SK-N-SH treated with all-trans-retinoic acid at 6 μM for 48 hours (cell line): ENCODE results near the gene ALAS1.
"Not testable (repeated sequence)": the region's sequence is repeated elsewhere in the genome, so short reads cannot be mapped to it uniquely, and the experiment has no call there.

ENCODE experiments used
- ATAC-seq: fragments of 200-7000 bp; cut with Tn5 transposase; 3 replicates; pipeline ENCODE4 v1.9.1; 2020; ENCODE audit warnings: mild to moderate bottlenecking, moderate library complexity
- ARNTL ChIP-seq: fragments of 450-650 bp; formaldehyde crosslinking; IDR thresholded peaks from 2 replicates; pipeline ENCODE4 v1.5.0; 2020; ENCODE audit warnings: low read depth, mild to moderate bottlenecking, moderate library complexity, borderline replicate concordance
- BACH2 ChIP-seq: fragments of 250-450 bp; sonication (Bioruptor Pico); IDR thresholded peaks from 2 replicates; pipeline ENCODE4 v1.9.0; 2021; ENCODE audit warnings: mild to moderate bottlenecking, borderline replicate concordance
- CSDC2 ChIP-seq: fragments of 250-450 bp; sonication (Bioruptor Pico); IDR thresholded peaks from 2 replicates; pipeline ENCODE4 v1.5.0; 2020; ENCODE audit warnings: mild to moderate bottlenecking, moderate library complexity
- ESRRG ChIP-seq: fragments of 250-450 bp; sonication (Bioruptor Pico); IDR thresholded peaks from 2 replicates; pipeline ENCODE4 v1.6.1; 2021; ENCODE audit warnings: mild to moderate bottlenecking
- GLIS3 ChIP-seq: fragments of 250-450 bp; sonication (Bioruptor Pico); IDR thresholded peaks from 2 replicates; pipeline ENCODE4 v1.5.0; 2020; ENCODE audit warnings: mild to moderate bottlenecking, moderate library complexity
- ISL1 ChIP-seq: fragments of 250-450 bp; sonication (Bioruptor Pico); IDR thresholded peaks from 2 replicates; pipeline ENCODE4 v2.1.2; 2022; ENCODE audit warnings: mild to moderate bottlenecking, moderate library complexity
- OSR1 ChIP-seq: fragments of 250-450 bp; sonication (Bioruptor Pico); IDR thresholded peaks from 2 replicates; pipeline ENCODE4 v1.8.0; 2022; ENCODE audit warnings: moderate library complexity, mild to moderate bottlenecking, inconsistent platforms
- PPARA ChIP-seq: fragments of 250-450 bp; sonication (Bioruptor Pico); IDR thresholded peaks from 2 replicates; pipeline ENCODE4 v1.5.0; 2020; ENCODE audit warnings: mild to moderate bottlenecking, borderline replicate concordance
- RARB ChIP-seq: fragments of 250-450 bp; sonication (Bioruptor Pico); IDR thresholded peaks from 2 replicates; pipeline ENCODE4 v1.8.0; 2021; ENCODE audit warnings: mild to moderate bottlenecking, moderate library complexity
- SNAI2 ChIP-seq: fragments of 250-450 bp; sonication (Bioruptor Pico); IDR thresholded peaks from 2 replicates; pipeline ENCODE4 v1.5.0; 2020; ENCODE audit warnings: mild to moderate bottlenecking, moderate library complexity
- TCF4 ChIP-seq: fragments of 250-450 bp; sonication (Bioruptor Pico); IDR thresholded peaks from 2 replicates; pipeline ENCODE4 v1.8.0; 2021; ENCODE audit warnings: mild to moderate bottlenecking, moderate library complexity, borderline replicate concordance
- TOX ChIP-seq: fragments of 250-450 bp; sonication (Bioruptor Pico); IDR thresholded peaks from 2 replicates; pipeline ENCODE4 v1.8.0; 2021; ENCODE audit warnings: mild to moderate bottlenecking, moderate library complexity, borderline replicate concordance
- ZC3H10 ChIP-seq: fragments of 250-450 bp; sonication (Bioruptor Pico); IDR thresholded peaks from 2 replicates; pipeline ENCODE4 v1.5.1; 2021; ENCODE audit warnings: mild to moderate bottlenecking, moderate library complexity
- ZFP3 ChIP-seq: fragments of 250-450 bp; sonication (Bioruptor Pico); IDR thresholded peaks from 2 replicates; pipeline ENCODE4 v1.5.0; 2020; ENCODE audit warnings: mild to moderate bottlenecking, moderate library complexity
- ZFP30 ChIP-seq: fragments of 450-650 bp; formaldehyde crosslinking; IDR thresholded peaks from 2 replicates; pipeline ENCODE4 v1.5.0; 2022; ENCODE audit warnings: mild to moderate bottlenecking, moderate library complexity
- ZNF70 ChIP-seq: fragments of 450-650 bp; formaldehyde crosslinking; IDR thresholded peaks from 2 replicates; pipeline ENCODE4 v1.5.0; 2020; ENCODE audit warnings: mild to moderate bottlenecking, moderate library complexity
- ZNF8 ChIP-seq: fragments of 450-650 bp; formaldehyde crosslinking; IDR thresholded peaks from 2 replicates; pipeline ENCODE4 v1.5.0; 2020; ENCODE audit warnings: mild to moderate bottlenecking, moderate library complexity
- TF ChIP-seq, protein P1 (sequence below): fragments of 250-450 bp; sonication (Bioruptor Pico); IDR thresholded peaks from 2 replicates; pipeline ENCODE4 v1.5.1; 2020; ENCODE audit warnings: low read depth, mild to moderate bottlenecking, moderate library complexity
- TF ChIP-seq, protein P2 (sequence below): fragments of 250-450 bp; sonication (Bioruptor Pico); IDR thresholded peaks from 2 replicates; pipeline ENCODE4 v1.5.1; 2021; ENCODE audit warnings: mild to moderate bottlenecking, moderate library complexity
- TF ChIP-seq, protein P3 (sequence below): fragments of 250-450 bp; sonication (Bioruptor Pico); IDR thresholded peaks from 2 replicates; pipeline ENCODE4 v1.8.0; 2020; ENCODE audit warnings: mild to moderate bottlenecking, moderate library complexity, borderline replicate concordance
- TF ChIP-seq, protein P4 (sequence below): fragments of 250-450 bp; sonication (Bioruptor Pico); IDR thresholded peaks from 2 replicates; pipeline ENCODE4 v1.5.0; 2020; ENCODE audit warnings: mild to moderate bottlenecking, moderate library complexity

Gene ALAS1

DNA sequence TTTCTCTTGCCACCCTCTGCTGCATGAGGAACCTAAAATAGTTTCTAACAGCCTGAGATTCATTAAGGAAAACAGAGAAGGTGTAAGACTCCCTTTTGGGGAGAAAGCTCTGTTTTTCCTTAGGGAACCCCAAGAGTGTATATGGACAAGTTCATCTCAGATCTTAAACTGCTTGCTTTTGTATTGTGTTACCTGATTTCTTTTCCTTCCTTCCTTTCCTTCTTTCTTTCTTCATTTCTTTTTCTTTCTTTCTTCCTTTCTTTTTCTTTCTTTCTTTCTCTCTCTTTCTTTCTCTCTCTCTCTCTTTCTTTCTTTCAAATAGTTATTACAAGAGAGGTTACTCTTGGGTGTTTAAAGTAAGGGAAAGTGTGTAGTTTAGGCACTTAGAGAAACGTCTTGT lies 38.5 kb upstream of the ALAS1 start:
- ATAC-seq = no peak
- no peak for TF ChIP-seq ZC3H10 (CRISPR knock-in tag)
- TF ChIP-seq ARNTL (CRISPR knock-in tag) = no peak
- TF ChIP-seq, protein P1, sequence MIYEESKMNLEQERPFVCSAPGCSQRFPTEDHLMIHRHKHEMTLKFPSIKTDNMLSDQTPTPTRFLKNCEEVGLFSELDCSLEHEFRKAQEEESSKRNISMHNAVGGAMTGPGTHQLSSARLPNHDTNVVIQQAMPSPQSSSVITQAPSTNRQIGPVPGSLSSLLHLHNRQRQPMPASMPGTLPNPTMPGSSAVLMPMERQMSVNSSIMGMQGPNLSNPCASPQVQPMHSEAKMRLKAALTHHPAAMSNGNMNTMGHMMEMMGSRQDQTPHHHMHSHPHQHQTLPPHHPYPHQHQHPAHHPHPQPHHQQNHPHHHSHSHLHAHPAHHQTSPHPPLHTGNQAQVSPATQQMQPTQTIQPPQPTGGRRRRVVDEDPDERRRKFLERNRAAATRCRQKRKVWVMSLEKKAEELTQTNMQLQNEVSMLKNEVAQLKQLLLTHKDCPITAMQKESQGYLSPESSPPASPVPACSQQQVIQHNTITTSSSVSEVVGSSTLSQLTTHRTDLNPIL (CRISPR knock-in tag) = no peak
- TF ChIP-seq SNAI2 (CRISPR knock-in tag) = no peak
- TF ChIP-seq PPARA (CRISPR knock-in tag) = no peak
- no peak for TF ChIP-seq GLIS3 (CRISPR knock-in tag)

DNA sequence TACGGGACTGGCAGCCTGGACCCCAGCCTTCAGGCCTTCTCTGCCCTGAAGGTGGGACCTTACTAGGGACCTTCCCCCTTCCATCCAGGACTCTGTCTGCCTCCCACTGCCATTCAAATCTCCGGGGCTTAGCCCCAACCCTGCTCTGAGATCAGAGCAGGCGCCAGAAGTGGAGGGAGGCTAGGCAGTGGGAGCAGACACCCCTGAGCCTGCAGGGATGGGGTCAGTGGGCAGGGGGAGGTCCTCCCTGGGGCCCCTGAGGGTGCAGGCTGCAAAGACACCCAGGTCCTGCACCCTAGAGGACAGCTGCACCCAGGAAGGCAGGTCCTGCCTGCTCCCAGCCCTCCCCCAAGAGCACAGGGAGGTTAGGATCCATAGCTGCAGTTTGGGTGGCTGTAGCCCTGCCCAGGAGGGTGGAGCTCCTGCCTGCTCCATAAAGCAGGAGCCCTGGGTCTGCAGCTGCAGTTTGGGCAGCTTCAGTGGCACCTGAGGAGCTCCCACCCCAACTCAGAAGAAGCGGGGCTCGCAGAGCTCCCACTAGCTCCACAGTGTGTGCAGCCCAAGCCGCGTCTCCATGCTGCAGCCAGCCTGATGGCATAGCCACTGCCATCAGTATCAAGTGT lies 35.6 kb upstream of the ALAS1 start:
- no peak for TF ChIP-seq CSDC2 (CRISPR knock-in tag)
- TF ChIP-seq TOX (CRISPR knock-in tag) = no peak
- TF ChIP-seq, all 23 proteins: peak for 0
- ATAC-seq = no peak

DNA sequence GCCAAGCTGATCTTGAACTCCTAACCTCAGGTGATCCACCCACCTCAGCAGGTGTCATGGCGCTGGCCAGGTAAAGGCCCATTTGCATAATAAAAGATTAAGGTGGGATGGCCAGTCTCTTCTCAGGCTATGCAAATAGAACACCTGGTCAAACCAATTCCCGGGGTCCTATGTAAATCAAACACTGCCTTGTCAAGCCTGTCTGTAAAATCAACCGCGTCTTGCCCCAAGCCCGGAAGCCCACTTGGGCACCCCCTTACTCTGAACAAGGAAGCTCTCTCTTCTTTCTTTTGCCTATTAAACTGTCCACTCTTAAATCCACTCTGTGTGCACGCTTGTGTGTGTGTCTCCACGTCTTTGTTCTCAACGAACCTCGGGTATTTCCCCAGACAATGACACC lies 30.7 kb upstream of the ALAS1 start:
- no peak for TF ChIP-seq TCF4 (CRISPR knock-in tag)
- no peak for TF ChIP-seq CSDC2 (CRISPR knock-in tag)
- TF ChIP-seq, protein P2, sequence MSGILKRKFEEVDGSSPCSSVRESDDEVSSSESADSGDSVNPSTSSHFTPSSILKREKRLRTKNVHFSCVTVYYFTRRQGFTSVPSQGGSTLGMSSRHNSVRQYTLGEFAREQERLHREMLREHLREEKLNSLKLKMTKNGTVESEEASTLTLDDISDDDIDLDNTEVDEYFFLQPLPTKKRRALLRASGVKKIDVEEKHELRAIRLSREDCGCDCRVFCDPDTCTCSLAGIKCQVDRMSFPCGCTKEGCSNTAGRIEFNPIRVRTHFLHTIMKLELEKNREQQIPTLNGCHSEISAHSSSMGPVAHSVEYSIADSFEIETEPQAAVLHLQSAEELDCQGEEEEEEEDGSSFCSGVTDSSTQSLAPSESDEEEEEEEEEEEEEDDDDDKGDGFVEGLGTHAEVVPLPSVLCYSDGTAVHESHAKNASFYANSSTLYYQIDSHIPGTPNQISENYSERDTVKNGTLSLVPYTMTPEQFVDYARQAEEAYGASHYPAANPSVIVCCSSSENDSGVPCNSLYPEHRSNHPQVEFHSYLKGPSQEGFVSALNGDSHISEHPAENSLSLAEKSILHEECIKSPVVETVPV (CRISPR knock-in tag) = no peak
- no peak for TF ChIP-seq ISL1 (CRISPR knock-in tag)
- no peak for ATAC-seq

DNA sequence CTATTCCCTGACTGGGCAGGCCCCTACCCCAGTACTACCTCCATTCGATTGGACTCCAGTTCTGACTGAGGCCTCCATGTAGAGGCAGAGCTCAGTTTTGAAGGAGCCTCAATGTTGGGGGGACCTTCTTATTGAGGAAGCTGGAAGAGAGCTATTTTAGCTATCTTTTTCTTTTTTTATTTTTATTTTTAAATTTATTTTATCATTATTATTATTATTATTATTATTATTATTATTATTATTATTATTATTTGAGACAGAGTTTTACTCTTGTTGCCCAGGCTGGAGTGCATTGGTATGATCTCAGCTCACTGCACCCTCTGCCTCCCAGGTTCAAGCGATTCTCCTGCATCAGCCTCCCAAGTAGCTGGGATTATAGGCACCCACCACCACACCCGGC lies 27.7 kb upstream of the ALAS1 start:
- ATAC-seq = not testable (repeated sequence)

DNA sequence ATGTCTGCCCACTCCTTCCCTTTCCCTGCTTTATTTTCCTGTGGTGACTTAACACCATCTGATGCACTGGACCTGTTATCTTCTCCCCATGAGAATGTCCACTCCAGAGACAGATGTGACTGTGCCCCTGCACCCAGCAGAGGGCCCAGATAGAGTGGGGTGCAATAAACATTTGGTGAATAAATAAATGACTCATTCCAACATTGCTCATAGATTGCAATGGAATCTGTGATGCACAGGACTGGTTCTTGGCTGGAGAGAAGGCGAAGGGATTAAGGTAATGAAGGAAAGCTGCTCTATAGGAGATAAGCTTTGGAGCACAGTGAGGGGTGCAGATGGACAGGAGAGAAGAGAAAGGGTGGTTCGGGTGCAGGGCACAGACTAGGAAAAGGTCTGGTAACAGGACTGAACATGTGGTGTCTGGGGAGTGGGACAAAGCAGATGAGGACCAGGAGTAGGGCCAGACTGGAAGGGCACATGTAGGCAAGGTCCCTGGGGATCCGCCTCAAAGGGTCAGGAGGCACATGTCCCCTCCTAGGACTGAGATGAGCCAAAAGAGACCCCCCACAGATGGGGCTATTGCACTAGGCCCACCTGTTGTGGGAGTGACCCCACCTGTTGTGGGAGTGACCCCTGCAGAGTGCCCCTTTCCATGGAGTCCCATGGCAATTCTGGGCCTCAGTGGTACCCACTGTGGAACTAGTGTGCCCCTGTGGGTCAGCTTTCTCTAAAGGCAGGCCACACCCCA lies 26.3 kb upstream of the ALAS1 start:
- ATAC-seq = peak; percentile 66
- TF ChIP-seq, protein P3, sequence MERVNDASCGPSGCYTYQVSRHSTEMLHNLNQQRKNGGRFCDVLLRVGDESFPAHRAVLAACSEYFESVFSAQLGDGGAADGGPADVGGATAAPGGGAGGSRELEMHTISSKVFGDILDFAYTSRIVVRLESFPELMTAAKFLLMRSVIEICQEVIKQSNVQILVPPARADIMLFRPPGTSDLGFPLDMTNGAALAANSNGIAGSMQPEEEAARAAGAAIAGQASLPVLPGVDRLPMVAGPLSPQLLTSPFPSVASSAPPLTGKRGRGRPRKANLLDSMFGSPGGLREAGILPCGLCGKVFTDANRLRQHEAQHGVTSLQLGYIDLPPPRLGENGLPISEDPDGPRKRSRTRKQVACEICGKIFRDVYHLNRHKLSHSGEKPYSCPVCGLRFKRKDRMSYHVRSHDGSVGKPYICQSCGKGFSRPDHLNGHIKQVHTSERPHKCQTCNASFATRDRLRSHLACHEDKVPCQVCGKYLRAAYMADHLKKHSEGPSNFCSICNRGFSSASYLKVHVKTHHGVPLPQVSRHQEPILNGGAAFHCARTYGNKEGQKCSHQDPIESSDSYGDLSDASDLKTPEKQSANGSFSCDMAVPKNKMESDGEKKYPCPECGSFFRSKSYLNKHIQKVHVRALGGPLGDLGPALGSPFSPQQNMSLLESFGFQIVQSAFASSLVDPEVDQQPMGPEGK (CRISPR knock-in tag) = no peak
- TF ChIP-seq ZNF8 (CRISPR knock-in tag) = no peak
- TF ChIP-seq CSDC2 (CRISPR knock-in tag) = no peak
- TF ChIP-seq, protein P2 (CRISPR knock-in tag) = no peak
- no peak for TF ChIP-seq ZFP3 (CRISPR knock-in tag)
- no peak for TF ChIP-seq OSR1 (CRISPR knock-in tag)
- TF ChIP-seq PPARA (CRISPR knock-in tag) = no peak
- TF ChIP-seq GLIS3 (CRISPR knock-in tag) = no peak
- TF ChIP-seq ZFP30 (CRISPR knock-in tag) = no peak
- no peak for TF ChIP-seq RARB (CRISPR knock-in tag)
- no peak for TF ChIP-seq ZC3H10 (CRISPR knock-in tag)
- no peak for TF ChIP-seq ESRRG (CRISPR knock-in tag)
- TF ChIP-seq BACH2 = no peak
- TF ChIP-seq, protein P4, sequence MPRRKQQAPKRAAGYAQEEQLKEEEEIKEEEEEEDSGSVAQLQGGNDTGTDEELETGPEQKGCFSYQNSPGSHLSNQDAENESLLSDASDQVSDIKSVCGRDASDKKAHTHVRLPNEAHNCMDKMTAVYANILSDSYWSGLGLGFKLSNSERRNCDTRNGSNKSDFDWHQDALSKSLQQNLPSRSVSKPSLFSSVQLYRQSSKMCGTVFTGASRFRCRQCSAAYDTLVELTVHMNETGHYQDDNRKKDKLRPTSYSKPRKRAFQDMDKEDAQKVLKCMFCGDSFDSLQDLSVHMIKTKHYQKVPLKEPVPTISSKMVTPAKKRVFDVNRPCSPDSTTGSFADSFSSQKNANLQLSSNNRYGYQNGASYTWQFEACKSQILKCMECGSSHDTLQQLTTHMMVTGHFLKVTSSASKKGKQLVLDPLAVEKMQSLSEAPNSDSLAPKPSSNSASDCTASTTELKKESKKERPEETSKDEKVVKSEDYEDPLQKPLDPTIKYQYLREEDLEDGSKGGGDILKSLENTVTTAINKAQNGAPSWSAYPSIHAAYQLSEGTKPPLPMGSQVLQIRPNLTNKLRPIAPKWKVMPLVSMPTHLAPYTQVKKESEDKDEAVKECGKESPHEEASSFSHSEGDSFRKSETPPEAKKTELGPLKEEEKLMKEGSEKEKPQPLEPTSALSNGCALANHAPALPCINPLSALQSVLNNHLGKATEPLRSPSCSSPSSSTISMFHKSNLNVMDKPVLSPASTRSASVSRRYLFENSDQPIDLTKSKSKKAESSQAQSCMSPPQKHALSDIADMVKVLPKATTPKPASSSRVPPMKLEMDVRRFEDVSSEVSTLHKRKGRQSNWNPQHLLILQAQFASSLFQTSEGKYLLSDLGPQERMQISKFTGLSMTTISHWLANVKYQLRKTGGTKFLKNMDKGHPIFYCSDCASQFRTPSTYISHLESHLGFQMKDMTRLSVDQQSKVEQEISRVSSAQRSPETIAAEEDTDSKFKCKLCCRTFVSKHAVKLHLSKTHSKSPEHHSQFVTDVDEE = no peak
- no peak for TF ChIP-seq ZNF70
- no peak for TF ChIP-seq ARNTL (CRISPR knock-in tag)
